HT1080 (cell line): ENCODE results near the gene MLC1. TPM values are rescaled to one million over a fixed set of nuclear protein-coding genes. Genes with fewer than 3 reads are reported as not detected.

Source experiments
- DNase-seq: peaks from one replicate; pipeline ENCODE4 v3.0.0-alpha.2; 2015; ENCODE audit warnings: low read depth
- total RNA-seq: library from RNA; depleted of rRNA; stranded (reverse); fragments of >200 nt; shearing (Covaris generic); gene quantifications from 2 replicates; pipeline ENCODE4 v1.2.3, GENCODE V29; 2014

MLC1 gene
- total RNA-seq, 1 experiment from 2014 or later, result 0.10 TPM

DNA sequence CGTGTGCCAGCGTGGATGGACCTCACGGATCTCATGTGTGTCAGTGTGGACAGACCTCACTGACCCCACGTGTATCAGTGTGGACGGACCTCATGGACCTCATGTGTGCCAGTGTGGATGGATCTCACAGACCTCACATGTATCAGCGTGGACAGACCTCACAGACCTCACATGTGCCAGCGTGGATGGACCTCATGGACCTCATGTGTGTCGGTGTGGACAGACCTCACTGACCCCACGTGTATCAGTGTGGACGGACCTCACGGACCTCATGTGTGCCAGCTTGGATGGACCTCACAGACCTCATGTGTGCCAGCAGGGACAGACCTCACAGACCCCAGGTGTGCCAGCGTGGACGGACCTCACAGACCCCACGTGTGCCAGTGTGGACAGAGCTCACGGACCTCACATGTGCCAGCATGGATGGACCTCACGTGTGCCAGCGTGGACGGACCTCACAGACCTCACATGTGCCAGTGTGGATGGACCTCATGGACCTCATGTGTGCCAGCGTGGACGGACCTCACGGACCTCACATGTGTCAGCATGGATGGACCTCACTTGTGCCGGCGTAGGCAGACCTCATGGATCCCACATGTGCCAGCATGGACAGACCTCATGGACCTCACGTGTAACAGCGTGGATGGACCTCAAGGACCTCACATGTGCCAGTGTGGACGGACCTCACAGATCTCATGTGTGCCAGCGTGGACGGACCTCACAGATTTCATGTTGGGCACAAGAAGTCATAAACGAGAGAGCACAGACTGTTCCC lies 45.4 kb downstream of the MLC1 start:
- DNase-seq, result no peak

GRCh38 chr22:50035976-50036724 lies 49.1 kb downstream of the MLC1 start:
- no peak for DNase-seq

DNA sequence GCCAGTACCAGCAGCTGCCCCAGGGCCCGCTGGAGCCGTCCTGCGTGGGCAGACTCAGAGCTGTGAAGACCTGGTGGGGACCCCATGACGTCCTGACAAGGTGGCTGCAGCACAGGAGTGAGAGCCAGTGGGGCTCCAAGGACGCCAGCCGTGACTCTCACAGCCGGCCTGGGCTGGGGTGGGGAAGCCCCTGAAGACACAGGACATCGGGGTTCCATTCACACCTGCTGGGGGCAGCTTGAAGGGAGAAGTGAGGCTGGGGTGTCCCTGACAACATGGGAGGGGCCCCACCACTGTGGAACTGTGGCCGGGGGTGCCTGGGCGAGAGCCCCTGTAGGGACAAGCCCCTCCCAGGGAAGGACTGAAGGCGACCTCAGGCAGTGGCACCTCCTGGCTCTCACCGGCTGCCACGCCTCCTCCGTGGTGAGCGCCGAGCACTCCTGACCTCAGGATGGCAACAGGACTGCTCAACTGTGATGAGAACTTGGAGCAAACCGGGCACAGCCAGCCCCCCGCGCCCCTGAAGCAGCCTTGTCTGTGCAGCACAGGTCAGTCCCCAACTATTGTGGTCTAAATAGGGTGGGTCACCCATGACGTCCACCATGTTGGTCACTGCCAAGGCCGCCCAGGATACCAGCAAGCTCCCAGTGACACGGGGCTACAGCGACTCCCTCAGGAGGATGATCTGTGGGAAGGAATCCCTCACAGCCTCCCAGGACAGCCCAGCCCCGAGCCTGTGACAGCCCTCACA lies 49.9 kb downstream of the MLC1 start:
- DNase-seq, result no peak

DNA sequence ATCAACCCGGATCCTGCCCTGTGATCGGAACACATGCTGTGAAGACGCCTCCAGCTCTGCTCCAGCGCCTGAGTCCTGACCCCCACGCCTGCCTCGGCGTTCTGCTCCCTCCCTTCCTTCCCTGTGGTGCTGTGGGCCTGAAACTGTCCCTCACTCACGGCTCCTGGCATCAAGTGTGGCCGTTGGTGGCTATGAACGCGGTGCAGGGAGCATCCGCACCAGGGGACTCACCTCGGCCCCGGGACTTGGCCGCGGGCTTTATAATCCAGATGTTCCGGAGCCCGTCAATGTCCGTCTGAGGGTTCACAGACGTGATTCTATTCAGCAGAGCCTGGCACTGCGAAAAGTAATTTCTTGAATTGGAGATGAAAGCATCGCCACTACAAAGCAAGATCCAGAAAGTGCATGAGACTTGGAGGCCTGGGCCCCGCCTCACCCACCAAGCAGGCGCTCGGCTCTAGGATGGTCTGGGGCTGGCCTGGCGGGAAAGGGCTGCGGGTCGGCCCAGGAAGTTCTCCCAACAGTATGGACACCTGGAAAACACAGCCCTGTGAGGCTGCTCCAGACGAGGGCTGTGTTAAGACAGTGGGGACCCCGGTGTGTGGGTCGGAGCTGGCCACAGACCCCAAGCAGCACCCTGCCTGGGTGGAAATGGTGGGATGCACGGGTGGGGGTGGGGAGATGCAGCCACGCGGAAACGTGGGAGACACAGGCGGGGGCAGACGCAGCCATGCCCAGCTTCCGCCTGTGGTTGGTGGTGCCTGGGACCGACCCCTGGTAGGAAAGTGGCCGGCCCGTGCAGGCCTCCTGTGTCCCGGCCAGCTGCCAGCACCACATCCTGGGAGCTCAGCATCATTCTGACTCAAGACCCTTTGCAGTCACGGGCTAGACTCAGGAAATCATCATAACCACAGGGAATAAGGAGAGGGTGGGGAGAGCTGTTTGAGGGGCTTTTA lies 50.8 kb downstream of the MLC1 start:
- DNase-seq, result peak; percentile 72

DNA sequence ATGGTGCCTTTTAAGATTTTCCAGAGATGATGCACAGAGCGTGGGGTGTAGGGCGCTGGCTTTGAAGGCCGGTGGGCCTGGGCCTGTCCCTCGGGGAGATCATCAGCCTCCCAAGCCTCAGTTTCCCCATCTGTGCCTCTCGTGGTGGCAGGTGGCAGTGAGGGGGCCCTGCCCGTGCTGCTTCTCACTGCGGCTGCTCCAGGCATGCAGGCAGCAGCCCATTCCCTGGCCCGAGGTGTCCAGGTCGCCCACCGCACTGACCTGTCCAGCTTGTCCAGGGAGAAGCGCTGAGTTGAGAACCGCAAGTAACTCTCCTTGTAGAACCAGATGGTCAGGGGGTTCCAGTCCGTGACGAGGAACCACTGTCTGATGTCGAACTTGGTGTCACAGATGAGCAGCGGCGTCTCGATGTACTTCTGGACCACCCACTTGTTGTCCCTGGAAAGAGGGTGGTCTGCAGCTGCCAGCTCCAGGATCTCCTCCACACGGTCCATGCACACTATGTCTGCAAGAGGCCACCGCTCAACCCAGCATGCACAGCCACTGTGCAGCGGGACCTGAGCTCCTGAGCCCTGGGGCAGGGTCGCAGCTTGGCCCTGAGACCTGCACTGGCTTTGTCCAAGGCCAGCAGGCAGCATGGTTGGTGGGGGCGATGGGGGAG lies 52.2 kb downstream of the MLC1 start:
- DNase-seq, result no peak

GRCh38 chr22:50032109-50032871 lies 52.9 kb downstream of the MLC1 start:
- no peak for DNase-seq

DNA sequence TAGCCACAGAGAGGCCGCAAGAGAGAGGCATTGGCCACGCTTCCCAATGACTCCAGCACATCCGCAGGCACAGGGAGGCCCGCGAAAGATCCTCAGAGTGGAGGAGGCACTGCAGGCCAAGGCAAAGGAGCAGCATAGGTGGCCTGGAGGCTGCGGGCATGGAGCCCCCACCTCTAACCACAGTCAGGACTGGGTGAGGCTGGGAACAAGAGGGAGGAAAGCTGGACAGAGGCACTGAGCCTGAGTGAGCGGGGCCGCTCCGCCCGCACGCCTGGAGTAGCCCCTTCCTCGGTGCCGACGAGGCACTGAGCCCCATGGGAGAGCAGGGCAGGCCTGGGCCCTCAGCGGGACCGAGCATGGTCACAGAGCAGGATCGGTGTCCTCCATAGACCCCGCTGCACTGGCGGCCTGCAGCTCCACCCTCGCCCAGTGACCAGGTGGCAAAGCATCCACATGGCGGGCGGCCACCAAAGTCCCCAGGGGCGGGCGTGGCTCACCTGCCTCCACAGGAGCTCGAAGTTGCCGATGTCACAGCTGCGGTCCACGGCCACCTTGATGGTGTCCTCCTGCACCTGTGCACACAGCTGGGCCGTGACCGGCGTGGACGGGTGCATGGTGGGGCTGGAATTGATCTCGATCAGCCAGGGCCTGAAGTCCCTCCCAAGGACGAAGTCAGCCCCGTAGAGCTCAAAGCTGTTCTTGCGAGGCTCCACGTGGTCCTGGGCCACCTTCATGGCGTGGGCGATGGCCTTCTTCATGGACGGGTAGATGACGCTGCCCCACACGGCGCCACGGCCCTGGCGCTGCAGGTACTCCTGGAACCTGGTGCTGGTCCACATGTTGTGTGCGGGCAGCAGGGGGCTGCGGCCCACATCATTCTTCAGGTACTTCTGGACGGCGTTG lies 53.8 kb downstream of the MLC1 start:
- no peak for DNase-seq

GRCh38 chr22:50030297-50031188 lies 54.7 kb downstream of the MLC1 start:
- DNase-seq, result peak; percentile 60

DNA sequence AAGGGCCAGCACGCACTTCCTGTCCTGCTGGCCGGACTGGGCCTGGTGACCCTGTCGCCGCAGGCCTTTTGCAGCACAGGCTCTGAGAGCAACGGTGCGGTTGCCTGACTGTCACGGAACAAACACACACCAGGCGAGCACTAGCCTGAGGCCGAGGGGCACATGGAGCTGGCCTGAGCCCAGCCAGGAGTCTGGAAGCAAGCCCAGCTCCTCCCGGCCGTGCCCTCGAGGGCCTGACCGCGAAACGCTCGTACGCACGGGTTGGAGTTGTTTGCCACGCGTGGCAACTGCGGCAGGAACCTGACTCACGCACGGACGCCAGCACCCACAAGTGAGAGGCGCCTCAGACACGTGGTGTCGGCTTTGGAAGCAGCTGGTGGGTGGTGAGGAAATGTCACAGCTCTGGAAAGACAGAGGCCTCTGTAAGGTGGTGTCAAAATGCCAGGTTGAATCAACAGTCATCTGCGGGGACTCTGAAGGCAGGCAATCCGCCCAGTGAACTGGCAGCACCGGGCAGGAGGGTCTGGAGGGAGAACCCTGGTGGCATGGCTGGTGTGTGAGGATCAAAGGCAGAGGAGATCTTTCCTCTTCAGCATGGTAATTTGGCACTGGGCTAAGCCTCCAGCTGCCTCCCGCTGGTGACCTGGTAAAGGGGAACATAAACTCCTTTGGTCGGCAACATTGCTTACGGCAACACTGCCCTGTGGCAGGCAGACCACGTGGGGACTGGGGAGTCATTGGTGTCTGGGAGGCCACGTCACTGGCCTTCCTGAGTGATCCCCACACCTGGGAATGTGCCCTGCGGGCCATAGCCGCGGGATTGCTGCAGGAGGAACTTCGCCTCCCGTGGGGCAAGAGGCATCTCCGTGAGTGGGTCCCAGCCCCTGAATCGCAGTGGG lies 57.3 kb downstream of the MLC1 start:
- DNase-seq, result peak; percentile 35

- DNase-seq, result no peak
Measured at GRCh38 chr22:50025993-50026392, 59.2 kb downstream of the MLC1 start.

DNA sequence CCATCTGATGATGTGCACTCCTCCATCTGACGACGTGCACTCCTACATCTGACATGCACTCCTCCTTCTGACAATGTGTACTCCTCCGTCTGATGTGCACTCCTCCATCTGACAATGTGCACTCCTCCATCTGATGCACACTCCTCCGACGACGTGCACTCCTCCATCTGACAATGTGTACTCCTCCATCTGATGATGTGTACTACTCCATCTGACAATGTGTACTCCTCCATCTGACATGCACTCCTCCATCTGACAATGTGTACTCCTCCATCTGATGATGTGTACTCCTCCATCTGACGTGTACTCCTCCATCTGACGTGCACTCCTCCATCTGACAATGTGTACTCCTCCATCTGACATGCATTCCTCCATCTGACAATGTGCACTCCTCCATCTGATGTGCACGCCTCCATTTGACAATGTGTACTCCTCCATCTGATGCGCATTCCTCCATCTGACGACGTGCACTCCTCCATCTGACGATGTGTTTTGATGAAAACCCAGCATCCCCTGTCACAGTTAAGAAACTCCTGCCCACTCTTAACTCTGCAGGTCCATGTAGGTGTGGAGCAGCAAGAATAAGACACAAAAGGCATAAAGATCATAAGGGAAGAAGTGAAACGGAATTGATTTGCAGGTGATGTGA lies 62.9 kb downstream of the MLC1 start:
- no peak for DNase-seq

- DNase-seq, result no peak
Measured at GRCh38 chr22:50020606-50021005, 64.6 kb downstream of the MLC1 start.

GRCh38 chr22:50019316-50019715 lies 65.9 kb downstream of the MLC1 start:
- no peak for DNase-seq

- DNase-seq, result no peak
Measured at GRCh38 chr22:50018608-50019285, 66.5 kb downstream of the MLC1 start.

- DNase-seq, result no peak
Measured at GRCh38 chr22:50017701-50018224, 67.5 kb downstream of the MLC1 start.
